ENCODE results near the gene NDRG2.

NDRG2 gene

GRCh38 chr14:21034707-21035106 lies 9.8 kb upstream of the NDRG2 start, which contains the start of gene RNASE13:
Gene RNASE13 (minus strand): TSS chr14:21034807. CDS start chr14:21034288, 519 bp downstream.
- Histone ChIP-seq H3K27me3 (no peaks in the 10 kb centered on the region), H3K4me1 (ENCODE audit: control insufficient read depth in 1 of 2, insufficient read depth in 1 of 2, low read depth in 1 of 2, low read length in 1 of 2) (no peaks in the 10 kb centered on the region), H3K36me3 (no peaks in the 10 kb centered on the region), H3K9me3 (no peaks in the 10 kb centered on the region), H3K27ac (no peak within 1 kb of the TSS), H3K4me3 (ENCODE audit: low read depth in 1 of 2, low read length in 1 of 2) (no peak within 1 kb of the TSS)
- TF ChIP-seq CTCF (IDR thresholded peaks at IDR 0.05) = no peak

GRCh38 chr14:21033133-21033698 lies 8.4 kb upstream of the NDRG2 start:
- no peak overlapping the region for H3K27ac ChIP-seq
- no peak overlapping the region for H3K4me3 ChIP-seq (ENCODE audit: low read depth in 1 of 2, low read length in 1 of 2)
- H3K4me1 ChIP-seq (ENCODE audit: control insufficient read depth in 1 of 2, insufficient read depth in 1 of 2, low read depth in 1 of 2, low read length in 1 of 2) = no peaks in the 10 kb centered on the region
- no peaks in the 10 kb centered on the region for H3K27me3 ChIP-seq
- no peak for TF ChIP-seq CTCF (IDR thresholded peaks at IDR 0.05)
- no peaks in the 10 kb centered on the region for H3K9me3 ChIP-seq
- H3K36me3 ChIP-seq = no peaks in the 10 kb centered on the region

GRCh38 chr14:21032326-21033132 lies 7.7 kb upstream of the NDRG2 start:
- H3K36me3 ChIP-seq = no peaks in the 10 kb centered on the region
- no peak overlapping the region for H3K27ac ChIP-seq
- H3K9me3 ChIP-seq = no peaks in the 10 kb centered on the region
- peaks cover 3% of the 10 kb centered on the region for H3K27me3 ChIP-seq
- no peak for TF ChIP-seq CTCF (IDR thresholded peaks at IDR 0.05)
- H3K4me3 ChIP-seq (ENCODE audit: low read depth in 1 of 2, low read length in 1 of 2) = no peak overlapping the region
- no peaks in the 10 kb centered on the region for H3K4me1 ChIP-seq (ENCODE audit: control insufficient read depth in 1 of 2, insufficient read depth in 1 of 2, low read depth in 1 of 2, low read length in 1 of 2)

GRCh38 chr14:21030531-21030930 lies 5.7 kb upstream of the NDRG2 start:
- Histone ChIP-seq H3K9me3 (no peaks in the 10 kb centered on the region), H3K4me1 (ENCODE audit: control insufficient read depth in 1 of 2, insufficient read depth in 1 of 2, low read depth in 1 of 2, low read length in 1 of 2) (peaks cover 0 to under 1% of the 10 kb centered on the region in 2 experiments), H3K4me3 (ENCODE audit: low read depth in 1 of 2, low read length in 1 of 2) (no peak overlapping the region), H3K27ac (no peak overlapping the region), H3K27me3 (peaks cover 23% of the 10 kb centered on the region), H3K36me3 (no peaks in the 10 kb centered on the region)
- no peak for TF ChIP-seq CTCF (IDR thresholded peaks at IDR 0.05)

- H3K27me3 ChIP-seq = peaks cover 29% of the 10 kb centered on the region
- no peak within 1 kb of the TSS for H3K27ac ChIP-seq
- TF ChIP-seq CTCF (IDR thresholded peaks at IDR 0.05) = no peak
- H3K4me3 ChIP-seq (ENCODE audit: low read depth in 1 of 2, low read length in 1 of 2) = no peak within 1 kb of the TSS
- H3K36me3 ChIP-seq = no peaks in the 10 kb centered on the region
- H3K9me3 ChIP-seq = no peaks in the 10 kb centered on the region
- peaks cover 0 to 7% of the 10 kb centered on the region in 2 experiments for H3K4me1 ChIP-seq (ENCODE audit: control insufficient read depth in 1 of 2, insufficient read depth in 1 of 2, low read depth in 1 of 2, low read length in 1 of 2)
Measured at GRCh38 chr14:21029917-21030316, 5.1 kb upstream of the NDRG2 start, which contains the start of gene TPPP2. Gene TPPP2 (plus strand): TSS chr14:21030217. CDS start chr14:21030582, 365 bp downstream.
